ENCODE measurements around the gene S100A12. TPM values are rescaled to one million over a fixed set of nuclear protein-coding genes. Genes with fewer than 3 reads are reported as not detected.

Gene S100A12
- total and polyA plus RNA-seq, 4 experiments from 2014 or later: 0.95 TPM; not detected in 3

GRCh38 chr1:153365696-153366095 is 9.7 kb downstream of the S100A12 start:
- no peaks in the 10 kb centered on the region for H3K4me1 ChIP-seq (ENCODE audit: insufficient read depth, low read length)
- H3K4me3 ChIP-seq (ENCODE audit: low read length in 2 of 2): no peak overlapping the region
- H3K4me1 Mint-ChIP-seq: no peaks in the 10 kb centered on the region
- intact Hi-C loops (cut with micrococcal nuclease): no loop called here
- H3K9me3 Mint-ChIP-seq: no peaks in the 10 kb centered on the region
- no peak overlapping the region for H3K27ac Mint-ChIP-seq
- H3K9me3 ChIP-seq (ENCODE audit: control insufficient read depth in 1 of 2, low read length in 2 of 2): no peaks in the 10 kb centered on the region
- no peaks in the 10 kb centered on the region for H3K36me3 ChIP-seq (ENCODE audit: insufficient read depth, low read length)
- H3K27me3 ChIP-seq (ENCODE audit: insufficient read depth, low read length): no peaks in the 10 kb centered on the region
- no peaks in the 10 kb centered on the region for H3K36me3 Mint-ChIP-seq
- DNase-seq: no peak
- peaks cover 3 to 9% of the 10 kb centered on the region in 2 donors for H3K27me3 Mint-ChIP-seq
- ChIA-PET CTCF (ENCODE audit: partially characterized antibody) (no interaction called here), POLR2A (ENCODE audit: partially characterized antibody) (no interaction called here)
- H3K4me3 Mint-ChIP-seq: no peak overlapping the region
- no peak overlapping the region for H3K27ac ChIP-seq (ENCODE audit: low read depth, low read length)

GRCh38 chr1:153364766-153365666 is 10.4 kb downstream of the S100A12 start:
- Mint-ChIP-seq H3K4me3 (no peak overlapping the region), H3K9me3 (no peaks in the 10 kb centered on the region), H3K36me3 (no peaks in the 10 kb centered on the region), H3K27ac (no peak overlapping the region), H3K27me3 (peaks cover 3 to 9% of the 10 kb centered on the region in 2 donors), H3K4me1 (no peaks in the 10 kb centered on the region)
- H3K36me3 ChIP-seq (ENCODE audit: insufficient read depth, low read length): no peaks in the 10 kb centered on the region
- intact Hi-C loops (cut with micrococcal nuclease): no loop called here
- no peaks in the 10 kb centered on the region for H3K9me3 ChIP-seq (ENCODE audit: control insufficient read depth in 1 of 2, low read length in 2 of 2)
- CTCF ChIA-PET (ENCODE audit: partially characterized antibody): interaction anchor here (1.0 kb wide), 1 partner anchor 12 kb away, joined by 5 read pairs; no protein-coding TSS in a partner anchor
- no peaks in the 10 kb centered on the region for H3K27me3 ChIP-seq (ENCODE audit: insufficient read depth, low read length)
- no peak overlapping the region for H3K4me3 ChIP-seq (ENCODE audit: low read length in 2 of 2)
- DNase-seq: no peak
- no peak overlapping the region for H3K27ac ChIP-seq (ENCODE audit: low read depth, low read length)
- H3K4me1 ChIP-seq (ENCODE audit: insufficient read depth, low read length): no peaks in the 10 kb centered on the region
- POLR2A ChIA-PET (ENCODE audit: partially characterized antibody): no interaction called here

GRCh38 chr1:153364156-153364555 is 11.3 kb downstream of the S100A12 start:
- no peaks in the 10 kb centered on the region for H3K4me1 ChIP-seq (ENCODE audit: insufficient read depth, low read length)
- ChIA-PET POLR2A (ENCODE audit: partially characterized antibody) (no interaction called here), CTCF (ENCODE audit: partially characterized antibody) (interaction anchor here (1.0 kb wide), 1 partner anchor 12 kb away, joined by 5 read pairs; no protein-coding TSS in a partner anchor)
- no peak overlapping the region for H3K4me3 ChIP-seq (ENCODE audit: low read length in 2 of 2)
- H3K27me3 ChIP-seq (ENCODE audit: insufficient read depth, low read length): no peaks in the 10 kb centered on the region
- no peaks in the 10 kb centered on the region for H3K9me3 ChIP-seq (ENCODE audit: control insufficient read depth in 1 of 2, low read length in 2 of 2)
- H3K36me3 ChIP-seq (ENCODE audit: insufficient read depth, low read length): no peaks in the 10 kb centered on the region
- Mint-ChIP-seq H3K27me3 (peaks cover 3 to 9% of the 10 kb centered on the region in 2 donors), H3K36me3 (no peaks in the 10 kb centered on the region), H3K4me3 (no peak overlapping the region), H3K4me1 (no peaks in the 10 kb centered on the region), H3K9me3 (no peaks in the 10 kb centered on the region), H3K27ac (no peak overlapping the region)
- intact Hi-C loops (cut with micrococcal nuclease): no loop called here
- DNase-seq: no peak
- no peak overlapping the region for H3K27ac ChIP-seq (ENCODE audit: low read depth, low read length)

- POLR2A ChIA-PET (ENCODE audit: partially characterized antibody): no interaction called here
- DNase-seq: no peak
- no peak overlapping the region for H3K4me3 Mint-ChIP-seq
- Histone ChIP-seq H3K9me3 (ENCODE audit: control insufficient read depth in 1 of 2, low read length in 2 of 2) (no peaks in the 10 kb centered on the region), H3K4me1 (ENCODE audit: insufficient read depth, low read length) (no peaks in the 10 kb centered on the region), H3K27ac (ENCODE audit: low read depth, low read length) (no peak overlapping the region), H3K27me3 (ENCODE audit: insufficient read depth, low read length) (no peaks in the 10 kb centered on the region), H3K36me3 (ENCODE audit: insufficient read depth, low read length) (no peaks in the 10 kb centered on the region), H3K4me3 (ENCODE audit: low read length in 2 of 2) (no peak overlapping the region)
- no peak overlapping the region for H3K27ac Mint-ChIP-seq
- no peaks in the 10 kb centered on the region for H3K4me1 Mint-ChIP-seq
- intact Hi-C loops (cut with micrococcal nuclease): no loop called here
- H3K36me3 Mint-ChIP-seq: no peaks in the 10 kb centered on the region
- CTCF ChIA-PET (ENCODE audit: partially characterized antibody): no interaction called here
- peaks cover 3 to 9% of the 10 kb centered on the region in 2 donors for H3K27me3 Mint-ChIP-seq
- H3K9me3 Mint-ChIP-seq: no peaks in the 10 kb centered on the region
These were observed 11.8 kb downstream of the S100A12 start for GRCh38 chr1:153363641-153364040.

GRCh38 chr1:153362187-153362775 is 13.1 kb downstream of the S100A12 start:
- Histone ChIP-seq H3K9me3 (ENCODE audit: control insufficient read depth in 1 of 2, low read length in 2 of 2) (no peaks in the 10 kb centered on the region), H3K27me3 (ENCODE audit: insufficient read depth, low read length) (no peaks in the 10 kb centered on the region), H3K4me1 (ENCODE audit: insufficient read depth, low read length) (peaks cover 12% of the 10 kb centered on the region), H3K27ac (ENCODE audit: low read depth, low read length) (no peak overlapping the region), H3K36me3 (ENCODE audit: insufficient read depth, low read length) (no peaks in the 10 kb centered on the region), H3K4me3 (ENCODE audit: low read length in 2 of 2) (no peak overlapping the region)
- ChIA-PET POLR2A (ENCODE audit: partially characterized antibody) (no interaction called here), CTCF (ENCODE audit: partially characterized antibody) (interaction anchor here (1.2 to 1.6 kb wide), 2 partner anchors 10 to 133 kb away, joined by 3 to 7 read pairs; no protein-coding TSS in a partner anchor)
- Mint-ChIP-seq H3K36me3 (no peaks in the 10 kb centered on the region), H3K4me1 (peaks cover 5 to 11% (median 9%) of the 10 kb centered on the region in 4 donors), H3K9me3 (no peaks in the 10 kb centered on the region), H3K27ac (no peak overlapping the region), H3K27me3 (peaks cover 3 to 9% of the 10 kb centered on the region in 2 donors), H3K4me3 (no peak overlapping the region)
- no peak for DNase-seq
- intact Hi-C loops (cut with micrococcal nuclease): no loop called here

GRCh38 chr1:153361480-153362109 is 13.8 kb downstream of the S100A12 start:
- peak overlapping the region in 1 of 7 donors; percentile 37 for H3K27ac Mint-ChIP-seq
- no peaks in the 10 kb centered on the region for H3K36me3 Mint-ChIP-seq
- Histone ChIP-seq H3K4me3 (ENCODE audit: low read length in 2 of 2) (no peak overlapping the region), H3K27me3 (ENCODE audit: insufficient read depth, low read length) (no peaks in the 10 kb centered on the region), H3K4me1 (ENCODE audit: insufficient read depth, low read length) (peaks cover 18% of the 10 kb centered on the region), H3K27ac (ENCODE audit: low read depth, low read length) (no peak overlapping the region), H3K9me3 (ENCODE audit: control insufficient read depth in 1 of 2, low read length in 2 of 2) (no peaks in the 10 kb centered on the region), H3K36me3 (ENCODE audit: insufficient read depth, low read length) (no peaks in the 10 kb centered on the region)
- intact Hi-C loops (cut with micrococcal nuclease): no loop called here
- peaks cover 3 to 9% of the 10 kb centered on the region in 2 donors for H3K27me3 Mint-ChIP-seq
- no peak overlapping the region for H3K4me3 Mint-ChIP-seq
- ChIA-PET CTCF (ENCODE audit: partially characterized antibody) (interaction anchor here (1.2 to 1.6 kb wide), 2 partner anchors 9 to 134 kb away, joined by 3 to 7 read pairs; no protein-coding TSS in a partner anchor), POLR2A (ENCODE audit: partially characterized antibody) (no interaction called here)
- DNase-seq: no peak
- peaks cover 7 to 18% (median 13%) of the 10 kb centered on the region in 4 donors for H3K4me1 Mint-ChIP-seq
- no peaks in the 10 kb centered on the region for H3K9me3 Mint-ChIP-seq

Measured in CD4-positive, alpha-beta memory T cell (primary cell).